RWPE2 (cell line): ENCODE data around the gene MB21D2.
A peak's percentile ranks its signal among the peaks of the same experiment; 100 is the strongest.

Experiments
- ATAC-seq: fragments of 200-7000 bp; cut with Tn5 transposase; 3 replicates; pipeline ENCODE4 v1.9.1; 2021; ENCODE audit warnings: low read depth
- DNase-seq: peaks from one replicate; pipeline ENCODE4 v3.0.0-alpha.2; 2020; ENCODE audit warnings: low spot score
- H3K27ac ChIP-seq: fragments of 450-650 bp; 2 replicates; pipeline ENCODE4 v1.5.1; 2017; ENCODE audit warnings: mild to moderate bottlenecking; ENCODE audit not compliant: poor library complexity, severe bottlenecking
- H3K27me3 ChIP-seq: fragments of 250-450 bp; sonication (Bioruptor Pico); 2 replicates; pipeline ENCODE4 v1.5.1; 2021; ENCODE audit warnings: mild to moderate bottlenecking, moderate library complexity; ENCODE audit not compliant: insufficient read depth, poor library complexity, severe bottlenecking
- H3K36me3 ChIP-seq: fragments of 250-450 bp; sonication (Bioruptor Pico); 2 replicates; pipeline ENCODE4 v1.5.1; 2020; ENCODE audit warnings: low read depth, mild to moderate bottlenecking, moderate library complexity
- H3K4me1 ChIP-seq: fragments of 250-450 bp; sonication (Bioruptor Pico); 2 replicates; pipeline ENCODE4 v1.5.1; 2021; ENCODE audit warnings: mild to moderate bottlenecking, moderate library complexity; ENCODE audit not compliant: insufficient read depth, poor library complexity, severe bottlenecking
- H3K4me3 ChIP-seq: fragments of 250-450 bp; sonication (Bioruptor Pico); 2 replicates; pipeline ENCODE4 v1.5.1; 2021; ENCODE audit warnings: mild to moderate bottlenecking, moderate library complexity; ENCODE audit not compliant: severe bottlenecking
- H3K9me3 ChIP-seq: fragments of 250-450 bp; sonication (Bioruptor Pico); 2 replicates; pipeline ENCODE4 v1.5.1; 2021; ENCODE audit warnings: mild to moderate bottlenecking, moderate library complexity; ENCODE audit not compliant: severe bottlenecking
- CTCF ChIP-seq: fragments of 450-650 bp; IDR thresholded peaks from one replicate; pipeline ENCODE4 v1.5.1; 2017; ENCODE audit warnings: mild to moderate bottlenecking, moderate library complexity; ENCODE audit not compliant: poor library complexity, severe bottlenecking

Gene MB21D2

GRCh38 chr3:192935441-192935840 lies 17.8 kb upstream of the MB21D2 start:
- no peak for TF ChIP-seq CTCF
- no peaks in the 10 kb centered on the region for H3K36me3 ChIP-seq
- no peaks in the 10 kb centered on the region for H3K9me3 ChIP-seq
- no peaks in the 10 kb centered on the region for H3K27me3 ChIP-seq
- peak; percentile 45; the same call in 1 of the 3 replicates for ATAC-seq
- no peak overlapping the region for H3K27ac ChIP-seq
- H3K4me3 ChIP-seq: no peak overlapping the region
- DNase-seq: no peak
- H3K4me1 ChIP-seq: peaks cover 6% of the 10 kb centered on the region

- no peaks in the 10 kb centered on the region for H3K27me3 ChIP-seq
- TF ChIP-seq CTCF: no peak
- H3K4me3 ChIP-seq: no peak overlapping the region
- peaks cover 6% of the 10 kb centered on the region for H3K4me1 ChIP-seq
- H3K27ac ChIP-seq: no peak overlapping the region
- ATAC-seq: 0 out of 3 replicates have a peak, but pooled peaks have one; percentile 45
- no peaks in the 10 kb centered on the region for H3K36me3 ChIP-seq
- DNase-seq: no peak
- no peaks in the 10 kb centered on the region for H3K9me3 ChIP-seq
Observed at GRCh38 chr3:192933779-192934460, 16.3 kb upstream of the MB21D2 start.

GRCh38 chr3:192933259-192933658 lies 15.6 kb upstream of the MB21D2 start:
- DNase-seq (no peak), ATAC-seq (no peak)
- Histone ChIP-seq H3K27ac (no peak overlapping the region), H3K36me3 (no peaks in the 10 kb centered on the region), H3K9me3 (no peaks in the 10 kb centered on the region), H3K4me3 (no peak overlapping the region), H3K27me3 (no peaks in the 10 kb centered on the region), H3K4me1 (peaks cover 6% of the 10 kb centered on the region)
- TF ChIP-seq CTCF: no peak

GRCh38 chr3:192931825-192932224 lies 14.2 kb upstream of the MB21D2 start:
- Histone ChIP-seq H3K4me1 (peaks cover 6% of the 10 kb centered on the region), H3K36me3 (no peaks in the 10 kb centered on the region), H3K27ac (no peak overlapping the region), H3K27me3 (no peaks in the 10 kb centered on the region), H3K4me3 (no peak overlapping the region), H3K9me3 (no peaks in the 10 kb centered on the region)
- ATAC-seq: no peak
- TF ChIP-seq CTCF: no peak
- no peak for DNase-seq

GRCh38 chr3:192930577-192930976 lies 12.9 kb upstream of the MB21D2 start:
- Histone ChIP-seq H3K36me3 (no peaks in the 10 kb centered on the region), H3K9me3 (no peaks in the 10 kb centered on the region), H3K27me3 (no peaks in the 10 kb centered on the region), H3K27ac (peak overlapping the region; percentile 38), H3K4me1 (peaks cover 6% of the 10 kb centered on the region), H3K4me3 (no peak overlapping the region)
- DNase-seq (no peak), ATAC-seq (peak; percentile 57; the same call in 1 of the 3 replicates)
- no peak for TF ChIP-seq CTCF
